Measurements from ENCODE around the gene PHTF2.

DNA sequence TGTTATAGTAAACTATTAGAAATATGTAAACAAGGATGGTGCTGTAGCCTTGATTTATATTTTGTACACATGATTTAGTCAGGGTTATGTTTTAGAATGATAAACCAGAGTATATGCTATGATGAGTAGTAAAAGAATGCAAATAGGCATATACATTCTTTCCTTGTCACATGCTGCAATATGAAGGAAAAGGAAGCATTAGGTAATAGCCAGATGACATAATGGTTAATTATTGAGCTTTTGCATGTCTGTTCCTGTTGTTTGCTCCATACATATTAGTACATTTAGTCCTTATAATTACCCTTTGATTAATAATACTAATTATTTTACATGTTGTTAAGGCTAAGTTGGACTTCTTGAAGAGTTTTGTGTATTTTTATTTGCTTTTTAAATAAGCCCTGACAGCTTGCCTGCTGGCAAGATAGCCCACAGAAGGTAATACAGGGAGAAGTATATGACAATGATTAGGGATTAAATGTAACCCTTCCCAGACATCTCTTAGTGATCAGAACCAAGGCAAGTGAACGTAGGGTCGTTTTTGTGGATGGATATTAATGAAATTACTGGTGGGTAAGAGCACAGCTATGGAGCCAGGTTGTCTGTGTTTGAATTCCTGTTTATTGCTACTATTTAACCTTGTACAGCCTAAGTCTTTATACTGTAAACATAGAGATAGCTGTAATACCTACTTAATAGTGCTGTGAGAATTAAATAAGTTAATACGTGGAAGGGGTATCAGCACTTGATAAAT is 68.4 kb downstream of the PHTF2 start:
- TF ChIP-seq POLR2A (IDR thresholded peaks at IDR 0.05; ENCODE audit: low read depth, low read length) (no peak), POLR2AphosphoS5 (IDR thresholded peaks at IDR 0.05; ENCODE audit: low read depth, low read length) (no peak), TAF1 (IDR thresholded peaks at IDR 0.05; ENCODE audit: borderline replicate concordance, low read depth, low read length) (no peak)

All from GM12892 (cell line).